ENCODE results near the gene HNRNPH1.
A peak's percentile ranks its signal among the peaks of the same experiment; 100 is the strongest.

HNRNPH1 gene

DNA sequence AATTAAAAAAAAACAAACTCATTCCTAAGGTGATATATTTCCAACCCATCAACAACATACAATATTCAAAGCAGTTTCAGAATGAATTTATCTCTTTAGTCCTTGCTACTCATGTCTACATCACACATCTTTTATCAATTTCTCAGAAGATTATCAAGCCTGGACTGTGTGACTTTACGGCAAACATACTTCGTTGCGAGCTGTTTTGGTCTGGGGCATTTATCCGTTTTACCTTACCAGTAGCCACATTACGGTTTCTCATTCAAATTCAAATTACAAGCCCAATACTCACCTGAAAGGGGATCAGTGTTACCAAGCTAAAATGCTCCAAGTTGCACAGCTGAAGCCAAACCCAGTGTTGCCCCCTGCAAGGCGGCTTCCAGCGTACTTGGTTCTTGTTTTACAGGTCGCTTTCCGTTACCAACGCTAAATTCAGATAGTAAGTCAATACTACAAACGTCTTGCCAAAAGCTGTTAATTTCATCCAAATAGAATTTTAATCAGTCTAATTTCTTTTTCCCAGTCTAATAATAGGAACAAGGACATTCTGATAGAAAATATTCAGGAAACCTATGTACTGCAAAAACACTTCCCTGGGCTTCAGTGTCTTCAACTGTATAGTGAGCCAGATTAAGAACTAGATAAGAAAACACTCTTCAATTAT lies 1.8 kb downstream of the HNRNPH1 start:
- DNase-seq, result no peak

DNA sequence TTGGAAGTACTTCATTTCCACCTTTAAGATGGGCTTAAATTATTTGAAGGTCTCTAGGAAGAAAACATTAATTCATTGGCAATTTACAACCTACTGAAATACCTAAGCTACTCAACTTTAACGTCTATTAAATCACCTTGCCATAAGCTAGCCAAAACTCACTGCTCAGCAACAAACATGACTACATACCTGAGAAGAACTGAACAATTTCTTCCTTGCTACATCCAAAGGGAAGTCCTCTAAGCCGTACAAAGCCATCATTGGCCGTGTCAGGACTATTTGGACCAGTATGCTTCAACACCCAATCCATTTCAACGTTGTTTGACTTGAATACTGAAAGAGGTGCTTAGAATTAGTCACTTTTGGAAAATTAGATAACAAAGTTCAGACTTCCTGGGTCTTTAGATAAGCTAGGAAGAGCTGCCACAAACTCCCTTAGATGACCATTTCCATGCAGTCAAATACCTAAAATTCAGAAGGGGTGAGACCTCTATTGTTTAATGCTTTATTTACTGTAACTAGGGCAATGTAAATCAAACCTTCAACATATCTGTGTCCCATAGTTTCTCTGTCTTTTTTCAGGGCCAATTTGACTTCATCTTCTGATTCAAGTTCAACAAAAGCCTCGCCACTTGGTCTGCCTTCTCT lies 2.6 kb downstream of the HNRNPH1 start:
- DNase-seq, result no peak

DNA sequence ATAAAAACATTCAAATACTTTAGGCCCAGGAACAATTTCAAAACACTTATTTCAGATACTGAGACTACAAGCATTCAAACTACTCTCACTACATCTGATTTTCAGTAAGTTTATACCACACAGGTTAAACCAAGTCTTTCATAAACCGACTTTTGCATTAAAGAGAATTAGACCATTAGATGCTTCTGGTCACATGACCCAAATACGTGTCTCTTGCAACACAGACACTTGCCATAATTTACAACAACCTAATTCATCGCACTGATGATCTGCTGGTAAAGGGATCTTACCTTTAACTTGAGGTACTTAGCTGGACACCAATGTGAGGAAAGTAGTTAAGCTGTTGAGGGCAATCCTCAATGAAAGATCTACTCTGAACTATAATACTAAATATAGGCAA lies 3.2 kb downstream of the HNRNPH1 start:
- DNase-seq, result no peak

DNA sequence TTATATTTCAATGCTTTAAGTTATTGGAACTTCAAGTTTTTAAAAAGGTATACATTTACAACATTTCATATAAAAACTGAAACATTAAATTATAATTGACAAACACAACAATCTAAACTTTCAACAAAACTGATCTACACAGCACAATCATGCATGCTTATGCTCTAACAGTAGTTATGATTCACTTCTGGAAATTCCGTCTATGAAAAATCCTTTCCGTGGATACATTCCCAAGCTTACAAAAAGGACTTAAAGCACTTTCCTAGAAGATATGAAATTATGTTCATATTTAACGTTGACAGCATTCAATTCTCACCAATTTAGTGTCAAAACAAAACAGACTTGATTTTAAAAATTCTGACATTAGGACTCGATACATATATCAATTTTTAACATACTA lies 3.7 kb downstream of the HNRNPH1 start:
- no peak for DNase-seq

DNA sequence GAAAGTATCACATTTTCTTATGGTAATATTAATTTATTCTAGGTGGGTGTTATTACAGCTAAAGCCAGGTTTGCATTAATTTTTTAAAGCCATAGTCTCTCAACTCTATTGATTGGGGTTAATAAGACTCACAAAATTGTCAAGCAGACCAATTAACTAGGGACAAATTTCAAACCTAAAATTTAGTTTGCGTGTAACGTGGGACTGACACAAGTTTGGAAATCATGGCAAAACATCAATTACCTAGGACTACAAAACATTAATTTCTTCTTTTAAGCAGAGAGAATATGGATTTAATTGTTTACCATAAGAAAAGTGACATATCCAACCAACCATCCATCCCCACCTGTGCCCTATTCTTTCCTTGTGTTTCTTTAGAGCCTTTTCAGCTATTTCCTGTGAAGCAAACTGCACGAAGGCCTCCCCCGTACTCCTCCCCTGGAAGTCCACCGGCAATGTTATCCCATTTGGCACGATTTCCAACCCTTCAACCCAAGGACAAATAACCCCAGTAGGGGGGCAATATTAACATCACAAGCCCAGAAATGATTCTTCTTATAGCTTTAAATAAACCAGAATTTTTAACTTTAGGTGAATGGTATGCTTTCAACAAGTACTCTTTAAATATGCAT lies 4.4 kb downstream of the HNRNPH1 start:
- DNase-seq, result no peak

DNA sequence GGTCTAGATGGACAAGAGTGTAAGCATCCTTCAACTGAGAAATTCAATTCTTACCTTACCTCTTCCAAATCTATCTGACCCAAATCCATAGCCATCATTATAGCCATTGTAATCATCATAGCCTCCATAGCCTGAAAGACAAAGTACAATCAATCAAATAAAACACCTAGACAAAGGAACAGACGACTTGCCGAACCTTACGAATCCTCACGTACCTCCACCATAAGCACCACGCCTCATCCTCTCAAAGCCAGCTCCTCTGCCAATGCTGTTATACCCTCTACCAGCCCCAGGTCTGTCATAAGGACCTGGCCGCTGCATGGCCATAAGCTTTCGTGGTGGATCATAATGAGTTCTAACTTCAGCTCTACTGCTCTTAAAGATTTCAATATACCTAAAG lies 5.5 kb downstream of the HNRNPH1 start:
- DNase-seq, result no peak

DNA sequence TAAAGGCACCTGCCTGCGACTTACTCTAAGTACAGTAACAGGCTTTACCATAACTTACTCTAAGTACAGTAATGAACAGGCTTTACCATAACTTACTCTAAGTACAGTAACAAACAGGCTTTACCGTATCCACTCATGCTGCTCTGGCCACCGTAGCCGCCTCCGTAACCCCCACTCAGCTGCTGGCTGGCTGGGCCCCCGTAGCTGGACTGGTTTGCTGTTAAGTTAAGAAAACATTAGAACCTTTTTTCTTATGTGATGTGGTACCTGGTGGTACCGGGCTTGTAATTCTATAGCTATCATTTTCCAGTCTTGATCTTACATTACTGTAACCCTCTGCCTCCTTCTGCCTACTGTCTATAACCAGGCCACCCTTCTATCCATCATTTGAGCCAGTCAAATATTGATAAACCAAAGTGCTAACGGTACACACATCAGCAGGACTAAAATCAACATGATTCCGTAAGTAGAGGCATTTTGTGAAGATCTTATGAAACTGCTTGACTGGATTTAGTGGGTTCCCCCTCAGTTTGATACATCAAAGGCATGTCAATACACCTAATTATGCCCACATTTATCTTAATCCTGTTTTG lies 7.4 kb downstream of the HNRNPH1 start:
- DNase-seq, result no peak

DNA sequence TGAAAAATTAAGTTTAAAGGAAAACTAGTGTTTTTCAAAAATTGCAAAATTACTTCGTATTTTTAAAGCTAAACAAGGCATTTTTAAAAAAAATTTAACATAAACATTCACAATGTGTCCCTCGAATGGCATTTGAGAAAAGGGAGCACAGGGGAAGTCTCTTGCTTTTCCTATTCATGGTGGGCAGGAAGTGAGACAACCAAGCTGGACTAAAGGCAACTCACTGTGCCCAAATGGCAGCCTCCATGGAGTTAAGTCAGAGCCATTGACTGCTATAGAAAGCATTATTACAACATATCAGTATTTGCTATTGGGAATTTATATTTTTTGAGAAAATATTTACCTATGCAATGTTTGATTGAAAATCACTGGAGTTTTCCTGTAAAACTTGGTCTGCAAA lies 8.3 kb downstream of the HNRNPH1 start:
- no peak for DNase-seq

DNA sequence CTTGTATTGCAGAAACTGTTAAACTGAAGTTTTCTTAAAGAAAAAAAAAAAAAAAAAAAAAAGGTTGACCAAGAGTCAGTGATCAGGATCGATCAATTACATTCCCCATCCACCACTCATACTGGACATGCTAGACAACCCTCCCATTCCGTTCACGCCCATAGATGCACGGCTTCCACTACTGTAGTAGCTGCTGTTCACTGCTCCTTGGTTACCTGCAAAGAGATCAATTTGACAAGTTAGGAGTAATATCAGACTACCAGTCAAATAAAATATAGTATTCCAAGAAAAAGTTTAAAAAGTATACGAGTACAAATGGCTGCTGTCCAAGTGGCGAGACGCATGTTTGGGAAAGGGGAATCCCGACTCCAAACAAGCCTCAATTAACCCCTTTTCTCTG lies 8.7 kb downstream of the HNRNPH1 start:
- DNase-seq, result no peak

DNA sequence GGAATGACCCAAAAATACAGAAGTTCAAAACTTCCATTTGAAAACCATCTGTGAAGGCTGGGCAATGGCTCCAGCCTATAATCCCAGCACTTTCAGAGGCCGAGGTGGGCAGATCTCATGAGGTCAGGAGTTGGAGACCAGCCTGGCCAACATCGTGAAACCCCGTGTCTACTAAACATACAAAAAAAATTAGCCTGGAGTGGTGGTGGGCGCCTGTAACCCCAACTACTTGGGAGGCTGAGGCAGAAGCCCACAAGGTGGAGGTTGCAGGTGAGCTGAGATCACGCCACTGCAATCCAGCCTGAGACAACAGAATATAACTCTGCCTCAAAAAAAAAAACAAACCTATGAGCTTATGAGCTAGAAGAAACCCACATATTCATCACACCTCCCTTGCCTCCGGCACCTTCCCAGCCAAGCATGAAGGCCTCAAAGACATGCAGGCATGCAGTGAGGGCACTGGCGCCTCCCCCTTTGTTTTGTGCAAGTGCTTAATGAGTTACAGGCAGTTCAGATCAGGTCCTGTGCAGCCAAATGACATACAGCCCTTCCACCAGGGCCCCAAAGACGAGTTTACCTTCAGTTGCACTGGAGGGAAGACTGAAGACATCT lies 9.9 kb downstream of the HNRNPH1 start:
- no peak for DNase-seq

DNA sequence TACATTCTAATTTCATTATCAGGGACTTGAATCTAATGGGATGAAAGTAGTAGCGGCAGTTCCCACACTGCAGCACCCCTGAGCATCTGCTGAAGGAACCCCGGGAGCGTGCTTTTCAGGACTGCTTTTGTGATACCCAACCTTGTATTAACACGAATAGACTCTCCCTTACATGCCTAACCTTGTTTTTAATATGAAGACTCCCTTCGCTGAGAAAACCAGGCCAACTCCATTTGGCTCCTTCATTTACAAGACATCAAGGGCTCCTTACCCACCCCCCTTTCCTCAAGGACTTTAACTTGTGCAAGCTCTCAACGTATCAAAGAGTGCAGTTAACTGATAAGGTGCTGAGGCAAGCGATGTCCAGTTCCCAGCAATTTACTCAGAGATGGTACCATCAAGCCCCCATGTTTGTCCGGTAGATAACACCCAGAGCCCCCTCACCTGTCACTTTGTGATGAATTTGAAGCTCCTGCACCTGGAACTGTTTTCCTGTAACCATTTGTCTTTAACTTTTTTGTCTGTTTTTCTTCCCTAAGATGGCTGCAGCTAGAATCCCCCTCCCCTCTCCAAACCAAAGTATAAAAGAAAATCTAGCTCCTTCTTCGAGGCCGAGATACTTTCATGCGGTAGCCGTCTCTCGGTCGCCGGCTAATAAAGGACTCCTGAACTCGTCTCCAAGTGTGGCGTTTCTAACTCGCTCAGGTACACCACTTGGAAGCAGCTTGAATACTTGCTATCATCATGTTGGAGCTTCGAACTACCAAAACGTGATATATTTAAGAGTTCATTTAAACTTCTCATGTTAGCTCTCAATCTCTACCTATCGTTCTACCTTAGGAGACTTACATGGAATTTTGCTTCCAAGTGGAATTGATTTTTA lies 10.7 kb downstream of the HNRNPH1 start:
- no peak for DNase-seq

DNA sequence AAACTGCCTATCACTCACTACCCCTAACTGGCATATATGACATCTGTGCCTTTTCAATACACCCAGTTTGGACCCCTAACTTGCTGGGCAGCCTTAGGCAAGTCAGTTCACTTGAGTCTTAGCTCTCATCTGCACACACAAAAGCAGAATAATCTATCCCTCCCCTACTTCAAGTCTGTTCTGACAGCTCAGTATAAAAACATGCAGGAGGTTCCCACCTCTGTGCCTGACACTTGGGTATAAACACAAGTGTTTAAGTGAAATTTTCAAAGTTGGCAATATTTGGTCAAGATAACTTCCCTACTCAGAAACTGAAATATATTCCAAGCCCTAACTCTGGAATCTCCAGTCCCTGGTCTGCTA lies 12.6 kb downstream of the HNRNPH1 start:
- DNase-seq, result no peak

DNA sequence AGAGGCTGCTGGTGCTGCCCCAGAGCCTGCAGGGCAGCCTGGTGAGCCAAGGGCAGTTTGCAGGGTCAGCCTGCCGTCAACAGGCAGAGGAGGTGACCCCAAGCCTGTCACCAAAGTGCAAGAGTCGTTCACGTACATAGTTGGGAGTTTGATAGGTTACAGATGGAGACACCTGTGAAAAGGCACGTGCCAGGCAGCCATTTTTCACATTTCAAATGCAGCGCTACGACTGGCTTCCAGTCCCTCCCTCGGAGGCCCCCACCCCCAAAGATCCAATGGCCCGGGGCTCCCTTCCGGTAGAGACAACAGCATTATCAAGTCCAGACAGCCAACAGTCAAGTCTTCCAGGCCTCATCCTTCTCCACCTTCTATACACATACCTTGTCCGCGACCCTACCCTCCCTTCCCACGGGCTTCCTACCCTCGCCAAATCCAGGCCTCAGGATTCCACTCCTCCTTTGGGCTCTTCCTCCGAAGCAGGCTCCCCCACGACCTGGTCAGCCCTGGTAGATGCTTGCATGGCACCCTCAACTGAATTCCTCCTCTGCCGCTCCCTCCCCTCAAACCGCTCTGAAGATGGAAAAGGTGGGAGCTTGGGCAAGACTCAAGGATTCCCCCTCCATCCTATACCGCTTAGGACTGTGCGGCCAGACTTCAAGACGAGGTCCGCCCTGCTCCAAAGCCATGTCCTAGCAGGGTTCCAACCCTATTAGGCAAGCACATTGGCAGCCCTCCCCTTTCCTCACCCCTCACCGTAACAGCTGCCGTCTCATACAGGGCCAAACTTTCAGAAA lies 13.2 kb downstream of the HNRNPH1 start:
- DNase-seq, result no peak

DNA sequence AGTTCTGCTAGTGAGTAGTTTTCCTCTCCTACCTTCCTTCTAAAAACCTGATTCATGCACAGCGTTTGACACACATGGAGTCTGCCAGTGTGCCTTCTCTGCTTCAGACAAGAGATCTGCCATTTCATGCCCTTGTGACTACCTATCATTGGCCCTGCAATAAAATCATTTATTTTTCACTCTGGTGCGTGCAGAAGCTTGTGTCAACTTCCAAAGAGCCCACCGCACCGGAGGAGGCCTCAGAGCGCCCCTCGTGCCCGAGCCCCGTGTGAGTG lies 13.7 kb downstream of the HNRNPH1 start:
- no peak for DNase-seq

DNA sequence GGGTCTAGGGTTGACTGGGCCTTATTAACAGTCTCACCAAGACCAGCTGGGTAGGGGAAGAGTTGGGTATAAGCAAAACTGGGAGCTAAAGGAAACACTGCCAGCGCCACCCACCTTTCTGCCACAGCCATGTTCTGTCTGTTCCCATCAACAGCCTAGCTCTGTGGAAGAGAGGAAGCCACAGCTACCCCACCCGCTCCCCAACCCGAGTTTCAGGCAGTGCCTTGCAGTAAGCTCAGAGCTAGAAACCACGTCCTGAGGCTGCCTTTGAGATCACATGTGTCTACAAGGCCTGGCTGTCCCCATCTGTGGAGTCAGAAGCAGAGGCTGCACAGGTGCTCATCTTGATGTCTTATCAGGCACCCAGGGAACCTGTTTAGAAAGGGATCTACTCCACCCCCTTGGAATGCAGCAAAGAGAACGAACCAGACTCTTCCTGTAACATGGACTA lies 15.3 kb downstream of the HNRNPH1 start:
- DNase-seq, result peak; percentile 29

DNA sequence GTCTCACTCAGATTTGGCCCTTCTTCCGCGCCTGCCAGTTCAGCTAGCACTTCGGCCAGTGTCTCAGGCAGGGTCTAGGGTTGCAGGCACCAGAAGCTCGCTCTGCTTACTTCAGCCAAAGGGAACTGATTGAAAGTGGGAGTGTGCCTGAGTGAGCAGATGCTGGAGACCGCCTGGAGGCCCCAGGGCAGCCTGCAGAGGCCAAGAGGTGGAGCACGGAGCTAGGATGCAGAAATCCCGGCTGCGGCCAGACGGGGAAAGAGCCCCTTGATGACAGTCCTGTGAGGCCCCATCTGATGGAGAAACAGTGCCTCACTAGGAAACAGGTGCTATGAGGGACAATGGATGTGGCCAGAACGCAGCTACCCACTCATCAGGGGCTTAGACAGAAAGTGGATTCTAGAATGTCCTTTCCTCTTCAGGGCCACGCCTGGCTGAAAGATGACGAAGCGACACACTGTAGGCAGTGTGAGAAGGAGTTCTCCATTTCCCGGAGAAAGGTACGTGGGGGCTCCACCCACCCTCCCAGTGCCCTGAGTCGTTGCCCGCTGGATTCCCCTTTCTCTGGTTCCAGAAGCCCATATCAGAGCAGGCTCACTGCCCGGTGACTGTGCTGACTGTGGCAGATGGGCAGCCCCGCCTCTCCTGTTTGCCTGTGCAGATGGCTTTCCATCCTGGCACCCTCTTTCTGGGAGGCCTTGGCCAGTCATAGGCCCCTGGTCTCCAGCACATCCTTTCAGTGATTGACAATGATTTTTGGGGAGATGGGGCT lies 16.1 kb downstream of the HNRNPH1 start:
- no peak for DNase-seq

DNA sequence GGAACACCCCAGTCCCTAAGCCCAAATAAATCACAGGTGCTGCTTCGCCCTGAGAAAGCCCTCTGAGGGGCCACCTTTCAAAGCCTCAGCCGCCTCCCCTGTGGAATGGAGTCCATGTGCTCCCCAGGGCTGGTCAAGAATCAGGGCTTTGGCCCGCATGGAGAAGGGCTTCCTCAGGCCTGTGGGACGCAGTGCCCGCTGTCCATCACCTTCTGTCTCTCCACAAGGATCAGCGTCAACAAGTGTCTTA lies 16.6 kb downstream of the HNRNPH1 start:
- no peak for DNase-seq

DNA sequence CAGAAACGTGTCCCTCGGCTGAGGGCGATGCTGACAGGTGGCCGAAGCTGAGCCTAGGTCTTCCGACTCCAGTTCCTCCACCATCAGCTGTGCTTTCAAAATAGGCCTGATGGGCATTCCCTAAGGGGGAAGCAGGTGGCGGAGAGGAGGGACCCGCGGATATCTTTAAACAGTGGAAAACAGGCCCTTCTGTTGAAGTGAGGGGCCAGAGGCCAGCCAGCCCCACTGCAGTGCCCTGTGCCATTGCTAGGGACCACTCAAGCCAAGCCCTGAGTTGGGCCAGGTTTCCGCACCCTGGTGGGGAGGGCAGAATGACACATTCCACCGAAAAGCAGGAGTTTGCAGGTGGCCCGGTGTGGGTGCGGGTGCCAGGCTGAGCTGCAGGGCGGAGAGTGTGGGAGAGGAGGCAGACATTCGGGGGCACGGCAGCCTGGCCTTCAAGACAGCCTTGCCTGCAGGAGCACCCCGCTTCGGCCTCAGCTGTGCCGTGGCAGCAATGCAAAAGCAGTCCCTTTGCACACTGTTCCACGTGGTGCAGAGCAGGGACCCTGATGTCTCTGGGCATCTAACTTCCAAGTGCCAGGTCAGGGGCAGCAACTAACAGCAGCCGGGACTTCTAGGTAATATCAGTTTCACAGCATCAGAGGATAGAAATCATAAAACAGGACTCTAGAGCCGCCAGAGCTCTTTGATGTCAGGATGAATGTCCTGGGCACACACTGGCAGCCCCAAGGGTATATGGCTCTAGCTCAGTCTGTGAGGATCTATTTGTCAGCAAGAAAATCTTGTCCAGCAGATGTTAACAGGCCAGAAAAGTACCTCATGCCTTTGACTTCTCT lies 17.2 kb downstream of the HNRNPH1 start:
- DNase-seq, result no peak

DNA sequence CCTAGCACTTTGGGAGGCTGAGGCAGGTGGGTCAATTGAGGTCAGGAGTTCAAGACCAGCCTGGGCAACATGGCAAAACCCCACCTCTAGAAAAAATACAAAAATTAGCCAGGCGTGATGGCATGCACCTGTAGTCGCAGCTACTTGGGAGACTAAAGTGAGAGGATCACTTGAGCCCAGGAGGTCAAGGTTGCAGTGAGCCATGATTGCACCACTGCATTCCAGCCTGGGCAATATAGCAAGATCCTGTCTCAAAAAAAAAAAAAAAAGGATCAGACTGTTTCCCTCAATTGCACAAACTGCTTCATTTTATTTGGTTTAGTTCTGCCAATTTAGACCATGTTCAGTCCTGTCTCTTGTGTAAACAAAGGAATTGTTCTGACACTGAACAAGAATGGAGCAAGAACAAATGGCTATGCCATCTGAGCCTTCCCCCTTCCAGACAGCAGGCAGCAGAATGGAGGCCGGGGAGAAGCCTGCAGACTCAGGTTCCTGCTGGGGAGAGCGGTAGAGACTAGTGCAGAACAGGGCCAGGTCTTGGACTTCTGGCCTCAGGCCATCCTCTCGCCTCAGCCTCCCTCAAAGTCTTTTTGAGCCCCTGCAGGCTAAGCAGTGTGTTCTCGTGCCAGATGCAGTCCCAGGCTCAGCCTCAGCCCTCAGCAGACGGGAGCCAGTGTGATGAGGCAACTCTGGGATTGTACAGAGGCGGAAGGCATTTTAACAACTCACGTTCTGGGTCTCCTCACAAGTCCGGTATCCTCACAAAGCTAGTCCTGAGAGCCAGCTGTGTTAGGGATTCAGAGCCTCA lies 18.2 kb downstream of the HNRNPH1 start:
- no peak for DNase-seq

DNA sequence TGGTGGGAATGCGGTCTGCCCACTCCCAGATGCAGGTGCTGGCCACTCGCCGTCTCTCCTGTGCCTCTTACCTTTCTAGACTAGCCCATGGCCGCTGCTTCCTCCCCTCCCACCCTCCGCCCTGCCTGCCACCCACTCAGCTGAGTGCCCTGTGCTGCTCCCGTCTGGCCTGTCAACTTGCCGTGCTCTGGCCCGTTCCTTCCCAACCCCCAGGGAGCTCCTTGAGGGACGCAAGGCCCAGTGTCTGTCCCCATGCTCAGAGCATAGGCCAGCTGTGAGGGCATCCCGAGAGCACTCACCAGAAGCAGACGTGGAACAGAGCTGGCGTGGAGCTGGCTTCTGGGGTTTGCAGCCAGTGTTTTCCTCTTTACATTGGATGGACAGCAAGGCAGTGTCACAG lies 20.2 kb downstream of the HNRNPH1 start:
- DNase-seq, result no peak
